Panc1 (cell line): Measurements from ENCODE around the gene DNAH3. TPM values are rescaled to one million over a fixed set of nuclear protein-coding genes. Genes with fewer than 3 reads are reported as not detected.

Experiments
- ATAC-seq: fragments of 200-7000 bp; cut with Tn5 transposase; 2 replicates; pipeline ENCODE4 v1.9.1; 2020; ENCODE audit warnings: mild to moderate bottlenecking, moderate library complexity
- BruUV-seq: library from RNA; stranded (reverse); fragments of 400-500 nt; replicated peaks from 2 replicates; lab custom pipeline; 2021; lab: Mats Ljungman, UMichigan
- CTCF ChIA-PET: fragments of 300-600 bp; sonication (Branson Sonifier 250); formaldehyde crosslinking; loops from one replicate; lab custom pipeline; 2022; ENCODE audit warnings: antibody characterized with exemption; lab: Charles Lee
- POLR2A ChIA-PET: fragments of 300-600 bp; sonication (Branson Sonifier 250); formaldehyde crosslinking; loops from one replicate; lab custom pipeline; 2022; ENCODE audit warnings: antibody characterized with exemption; lab: Charles Lee
- DNase-seq: peaks from one replicate; pipeline ENCODE4 v3.0.0-alpha.2; 2010; ENCODE audit warnings: low read depth, low spot score
- H3K27ac ChIP-seq: 2 replicates; pipeline ENCODE4 v1.5.1; 2011; ENCODE audit warnings: mild to moderate bottlenecking, low read length, inconsistent platforms
- H3K27me3 ChIP-seq: fragments of 200-500 bp; sonication (Bioruptor generic); 2 replicates; pipeline ENCODE4 v1.6.0; 2014; ENCODE audit warnings: low read length, inconsistent platforms; ENCODE audit not compliant: control insufficient read depth, insufficient read depth
- H3K36me3 ChIP-seq: fragments of 200-500 bp; sonication (Bioruptor generic); 2 replicates; pipeline ENCODE4 v1.5.1; 2014; ENCODE audit warnings: inconsistent platforms, mild to moderate bottlenecking, low read length, moderate library complexity; ENCODE audit not compliant: control insufficient read depth, insufficient read depth
- H3K4me1 ChIP-seq: 2 replicates; pipeline ENCODE4 v1.5.1; 2011; ENCODE audit warnings: inconsistent platforms, mild to moderate bottlenecking, low read length, moderate library complexity; ENCODE audit not compliant: control insufficient read depth, insufficient read depth
- H3K4me3 ChIP-seq, 2 experiments: 2 replicates each; pipeline ENCODE4 v1.5.1; 2011 to 2012; ENCODE audit warnings: low read depth in 2 of 2, low read length in 2 of 2, mild to moderate bottlenecking in 2 of 2, inconsistent platforms in 1 of 2, moderate library complexity in 1 of 2
- H3K9me3 ChIP-seq: fragments of 200-500 bp; sonication (Bioruptor generic); 2 replicates; pipeline ENCODE4 v1.5.1; 2014; ENCODE audit warnings: low read depth, mild to moderate bottlenecking, inconsistent platforms, low read length, moderate library complexity; ENCODE audit not compliant: control insufficient read depth, insufficient read depth
- CTCF ChIP-seq: fragments of 450-650 bp; IDR thresholded peaks from 2 replicates; pipeline ENCODE4 v1.5.1; 2017; ENCODE audit warnings: mild to moderate bottlenecking
- POLR2AphosphoS5 ChIP-seq: IDR thresholded peaks from 2 replicates; pipeline ENCODE4 v1.6.1; 2012; ENCODE audit warnings: mild to moderate bottlenecking, low read depth, low read length, moderate library complexity
- SIN3A ChIP-seq: IDR thresholded peaks from 2 replicates; pipeline ENCODE4 v1.6.1; 2012; ENCODE audit warnings: low read depth, mild to moderate bottlenecking, low read length, moderate library complexity, borderline replicate concordance; ENCODE audit not compliant: insufficient read depth
- TCF7L2 ChIP-seq: IDR thresholded peaks from 2 replicates; pipeline ENCODE4 v1.6.1; 2011; ENCODE audit warnings: mild to moderate bottlenecking, low read depth, low read length, inconsistent platforms
- in situ Hi-C: cut with HindIII; loops from 2 replicates; pipeline ENCODE4 v1.10.0; 2016; ENCODE audit warnings: low sequenced_read_pairs, low pct_unique_long_range_greater_than_20kb
- intact Hi-C: fragments of 100-400 bp; cut with micrococcal nuclease; formaldehyde crosslinking; loops from one replicate; pipeline ENCODE4 v1.10.0; 2022; ENCODE audit not compliant: unreplicated experiment
- total RNA-seq: library from RNA; stranded (reverse); gene quantifications from one replicate; pipeline ENCODE4 v1.2.1, GENCODE V29; 2021; ENCODE audit not compliant: unreplicated experiment
- TF ChIP-seq, protein P1 (sequence below), 2 experiments: IDR thresholded peaks; 2 replicates each; pipeline ENCODE4 v1.6.1; 2011 to 2012; ENCODE audit warnings: low read depth in 2 of 2, control low read depth in 1 of 2, low read length in 1 of 2, mild to moderate bottlenecking in 1 of 2, moderate library complexity in 1 of 2; ENCODE audit not compliant: insufficient read depth in 1 of 2

The DNAH3 gene
- total RNA-seq, 1 experiment from 2014 or later, result 0.62 TPM

DNA sequence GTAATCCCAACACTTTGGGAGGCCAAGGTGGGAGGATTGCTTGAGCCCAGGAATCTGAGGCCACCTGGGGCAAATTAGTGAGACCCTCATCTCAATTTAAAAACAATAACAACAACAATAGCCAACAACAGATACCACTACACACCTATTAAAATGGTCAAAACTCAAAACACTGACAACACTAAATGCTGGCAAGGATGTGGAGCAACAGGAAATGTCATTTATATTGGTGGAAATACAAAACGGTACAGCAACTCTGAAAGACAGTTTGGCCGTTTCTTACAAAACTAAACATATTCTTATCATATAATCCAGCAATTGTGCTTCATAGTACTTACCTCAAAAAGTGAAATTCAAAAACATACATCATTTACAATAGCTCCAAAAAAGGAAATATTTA is 57.7 kb downstream of the DNAH3 start:
- H3K4me1 ChIP-seq, result no peaks in the 10 kb centered on the region

DNA sequence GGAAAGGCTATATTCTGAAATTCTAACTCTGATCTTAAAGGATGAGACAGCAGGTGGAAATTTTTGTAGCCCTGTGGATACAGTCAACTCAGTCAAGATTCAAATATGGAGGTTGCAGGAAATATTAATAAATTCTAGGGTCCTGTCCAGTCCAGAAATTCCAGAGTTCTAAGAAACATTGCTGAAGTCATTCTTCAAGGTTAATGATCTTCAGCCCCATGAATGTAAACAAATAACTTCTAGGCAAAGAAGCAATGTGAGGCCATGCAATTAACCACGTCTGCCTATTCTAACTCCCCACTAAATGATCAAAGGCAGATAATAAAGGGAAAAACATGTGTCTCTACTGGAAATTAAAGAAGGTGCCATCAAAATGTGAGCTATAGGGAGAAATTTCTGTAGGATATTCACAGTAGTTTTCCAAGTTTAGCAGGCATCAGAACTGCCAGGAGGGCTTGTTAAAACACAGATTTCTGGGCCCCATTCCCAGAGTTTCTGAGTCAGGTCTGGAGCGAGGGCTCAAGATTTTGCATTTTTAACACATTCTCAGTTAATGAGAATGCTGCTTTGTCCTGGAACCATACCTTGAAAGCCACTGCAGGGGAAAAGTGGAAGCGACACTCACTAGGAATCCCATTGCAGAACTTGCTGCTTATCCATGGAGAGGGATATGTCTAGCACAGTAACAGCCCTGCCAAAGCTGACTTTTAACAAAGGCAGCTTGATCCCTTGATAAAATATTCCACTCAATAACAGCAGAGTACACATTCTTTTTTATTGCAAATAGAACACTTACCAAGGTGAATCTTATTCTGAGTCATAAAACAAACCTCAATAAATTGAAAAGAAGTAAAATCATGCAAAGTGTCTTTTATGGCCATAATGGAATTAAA is 61.8 kb downstream of the DNAH3 start:
- TF ChIP-seq TCF7L2 (0 out of 2 replicates have a peak, but pooled peaks have one; percentile 23), CTCF (no peak), SIN3A (no peak), POLR2AphosphoS5 (no peak)
- TF ChIP-seq, protein P1, sequence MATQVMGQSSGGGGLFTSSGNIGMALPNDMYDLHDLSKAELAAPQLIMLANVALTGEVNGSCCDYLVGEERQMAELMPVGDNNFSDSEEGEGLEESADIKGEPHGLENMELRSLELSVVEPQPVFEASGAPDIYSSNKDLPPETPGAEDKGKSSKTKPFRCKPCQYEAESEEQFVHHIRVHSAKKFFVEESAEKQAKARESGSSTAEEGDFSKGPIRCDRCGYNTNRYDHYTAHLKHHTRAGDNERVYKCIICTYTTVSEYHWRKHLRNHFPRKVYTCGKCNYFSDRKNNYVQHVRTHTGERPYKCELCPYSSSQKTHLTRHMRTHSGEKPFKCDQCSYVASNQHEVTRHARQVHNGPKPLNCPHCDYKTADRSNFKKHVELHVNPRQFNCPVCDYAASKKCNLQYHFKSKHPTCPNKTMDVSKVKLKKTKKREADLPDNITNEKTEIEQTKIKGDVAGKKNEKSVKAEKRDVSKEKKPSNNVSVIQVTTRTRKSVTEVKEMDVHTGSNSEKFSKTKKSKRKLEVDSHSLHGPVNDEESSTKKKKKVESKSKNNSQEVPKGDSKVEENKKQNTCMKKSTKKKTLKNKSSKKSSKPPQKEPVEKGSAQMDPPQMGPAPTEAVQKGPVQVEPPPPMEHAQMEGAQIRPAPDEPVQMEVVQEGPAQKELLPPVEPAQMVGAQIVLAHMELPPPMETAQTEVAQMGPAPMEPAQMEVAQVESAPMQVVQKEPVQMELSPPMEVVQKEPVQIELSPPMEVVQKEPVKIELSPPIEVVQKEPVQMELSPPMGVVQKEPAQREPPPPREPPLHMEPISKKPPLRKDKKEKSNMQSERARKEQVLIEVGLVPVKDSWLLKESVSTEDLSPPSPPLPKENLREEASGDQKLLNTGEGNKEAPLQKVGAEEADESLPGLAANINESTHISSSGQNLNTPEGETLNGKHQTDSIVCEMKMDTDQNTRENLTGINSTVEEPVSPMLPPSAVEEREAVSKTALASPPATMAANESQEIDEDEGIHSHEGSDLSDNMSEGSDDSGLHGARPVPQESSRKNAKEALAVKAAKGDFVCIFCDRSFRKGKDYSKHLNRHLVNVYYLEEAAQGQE (IDR thresholded peaks at IDR 0.05; ENCODE audit: insufficient read depth in 1 of 2, low read depth in 2 of 2, low read length in 1 of 2), result no peak
- peak overlapping the region; percentile 18; the same call in 1 of the 2 replicates for H3K27ac ChIP-seq
- no peaks in the 10 kb centered on the region for H3K36me3 ChIP-seq
- no peaks in the 10 kb centered on the region for H3K9me3 ChIP-seq
- ChIA-PET CTCF (no interaction called here), POLR2A (interaction anchor here (0.6 kb wide), 1 partner anchor 8 kb away, joined by 3 read pairs; no protein-coding TSS in a partner anchor)
- H3K4me3 ChIP-seq, result no peak overlapping the region
- no peaks in the 10 kb centered on the region for H3K4me1 ChIP-seq
- DNase-seq (no peak), ATAC-seq (peak; percentile 42; the same call in 1 of the 2 replicates)
- no peaks in the 10 kb centered on the region for H3K27me3 ChIP-seq
- in situ Hi-C loops, result no loop called here
- BruUV-seq, result no TSS peak
- intact Hi-C loops, result no loop called here

More for the DNA sequence above, 57.7 kb downstream of the DNAH3 start:
- Histone ChIP-seq H3K36me3 (no peaks in the 10 kb centered on the region), H3K4me3 (no peak overlapping the region), H3K9me3 (no peaks in the 10 kb centered on the region), H3K27me3 (0 out of 2 replicates have a peak, but pooled peaks cover 2% of the 10 kb centered on the region), H3K27ac (no peak overlapping the region)
- ATAC-seq (no peak), DNase-seq (no peak)
- ChIA-PET POLR2A (interaction anchor here (0.7 kb wide), 1 partner anchor 138 kb away, joined by 7 read pairs; no protein-coding TSS in a partner anchor), CTCF (no interaction called here)
- TF ChIP-seq, protein P1 (IDR thresholded peaks at IDR 0.05; ENCODE audit: insufficient read depth in 1 of 2, low read depth in 2 of 2, low read length in 1 of 2), result no peak
- TF ChIP-seq POLR2AphosphoS5 (no peak), TCF7L2 (no peak), SIN3A (no peak), CTCF (no peak)
- in situ Hi-C loops, result no loop called here
- intact Hi-C loops, result no loop called here
- BruUV-seq, result no TSS peak
